Measurements from ENCODE around the gene EGFR.
A peak's percentile ranks its signal among the peaks of the same experiment; 100 is the strongest.

The EGFR gene

DNA sequence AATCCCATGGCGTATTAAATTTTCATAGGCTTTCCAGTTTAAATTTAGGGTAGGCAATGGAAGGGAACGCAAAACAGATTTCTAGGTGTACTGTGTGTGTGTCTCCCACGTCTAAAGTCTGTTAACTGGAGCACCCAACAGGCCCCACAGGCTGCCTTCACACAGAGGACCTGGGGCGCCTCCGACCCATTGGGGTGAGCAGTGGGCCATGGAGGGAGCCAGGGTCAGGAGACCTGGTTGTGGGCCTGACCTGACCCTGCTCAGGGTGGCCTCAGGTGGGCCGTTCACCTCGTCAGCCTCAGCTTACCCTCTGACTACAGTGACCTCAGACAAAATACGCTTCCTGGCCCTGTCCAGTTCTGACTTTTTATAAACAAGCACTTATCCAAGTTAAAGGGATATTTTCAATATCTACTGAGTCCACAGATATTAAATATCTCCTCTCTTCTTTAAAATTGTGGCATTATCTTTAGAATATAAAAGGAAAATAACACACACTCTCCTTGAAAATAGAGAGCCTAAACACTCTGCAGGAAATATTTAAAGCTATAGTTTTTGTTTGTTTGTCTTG lies 159.6 kb downstream of the EGFR start:
- DNase-seq, result no peak

DNA sequence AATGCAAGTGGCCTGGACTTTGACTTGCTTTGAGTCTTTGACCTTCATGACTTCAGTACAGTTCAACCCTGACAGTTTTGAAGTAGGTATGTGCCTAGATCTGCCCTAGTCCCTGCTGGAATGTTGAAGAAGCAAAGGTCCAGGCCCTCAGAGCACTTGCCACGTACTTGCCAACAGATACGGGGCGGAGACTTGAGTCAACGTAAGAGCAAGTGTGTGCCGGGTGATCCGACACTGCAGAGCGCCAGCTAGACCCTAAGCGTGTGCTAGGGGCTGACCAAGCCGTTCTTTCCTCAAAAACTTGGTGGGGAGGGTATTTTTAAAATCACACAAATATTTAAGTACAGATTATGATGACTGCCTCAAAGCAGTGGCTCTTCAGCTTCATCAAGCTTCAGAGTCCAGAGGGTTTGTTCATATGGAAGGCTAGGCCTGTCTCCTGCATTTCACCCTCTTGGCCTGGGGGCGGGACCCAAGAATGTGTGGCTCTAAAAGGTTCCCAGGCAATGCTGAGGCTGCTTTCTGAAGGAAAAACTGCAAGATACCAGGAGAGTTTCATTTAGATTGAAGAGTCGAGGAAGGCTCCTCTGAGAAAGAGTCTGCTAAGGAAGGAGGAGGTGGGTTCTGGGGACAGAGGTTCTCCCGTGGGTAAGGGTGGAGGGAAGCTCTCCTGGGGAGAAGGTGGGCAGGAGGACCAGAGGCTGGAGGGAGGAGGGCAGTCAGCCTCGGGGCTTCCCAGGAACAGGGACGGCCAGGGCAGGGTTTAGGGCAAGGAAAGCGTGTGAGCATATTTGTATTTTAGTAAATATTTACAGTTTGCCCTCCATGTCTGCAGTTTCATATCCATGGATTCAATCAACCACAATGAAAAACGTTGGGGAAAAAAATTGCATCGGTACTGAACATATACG lies 160.3 kb downstream of the EGFR start:
- no peak for DNase-seq

DNA sequence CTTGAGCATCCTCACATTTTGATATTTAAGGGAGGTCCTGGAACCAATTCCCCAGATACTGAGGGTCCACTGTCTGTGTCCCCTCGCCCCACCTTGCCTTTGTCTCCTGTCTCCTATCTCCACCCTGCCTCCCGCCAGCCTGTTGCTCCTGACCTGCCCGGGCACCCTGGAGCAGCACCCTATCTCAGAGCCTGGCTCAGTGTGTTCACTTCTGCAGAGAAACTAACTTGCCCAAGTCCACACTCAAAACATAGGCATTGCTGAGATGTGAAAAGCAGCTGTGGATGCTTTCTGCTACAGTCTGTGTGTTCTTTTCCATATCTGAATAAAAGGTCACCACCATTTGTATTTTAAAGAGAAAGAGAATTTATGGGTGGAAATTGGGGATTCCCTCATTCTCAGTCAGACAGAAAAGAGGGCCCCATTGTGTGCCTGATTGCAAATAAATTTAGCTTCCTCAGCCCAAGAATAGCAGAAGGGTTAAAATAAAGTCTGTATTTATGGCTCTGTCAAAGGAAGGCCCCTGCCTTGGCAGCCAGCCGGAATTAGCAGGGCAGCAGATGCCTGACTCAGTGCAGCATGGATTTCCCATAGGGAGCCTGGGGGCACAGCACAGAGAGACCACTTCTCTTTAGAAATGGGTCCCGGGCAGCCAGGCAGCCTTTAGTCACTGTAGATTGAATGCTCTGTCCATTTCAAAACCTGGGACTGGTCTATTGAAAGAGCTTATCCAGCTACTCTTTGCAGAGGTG lies 161.3 kb downstream of the EGFR start:
- DNase-seq, result no peak

DNA sequence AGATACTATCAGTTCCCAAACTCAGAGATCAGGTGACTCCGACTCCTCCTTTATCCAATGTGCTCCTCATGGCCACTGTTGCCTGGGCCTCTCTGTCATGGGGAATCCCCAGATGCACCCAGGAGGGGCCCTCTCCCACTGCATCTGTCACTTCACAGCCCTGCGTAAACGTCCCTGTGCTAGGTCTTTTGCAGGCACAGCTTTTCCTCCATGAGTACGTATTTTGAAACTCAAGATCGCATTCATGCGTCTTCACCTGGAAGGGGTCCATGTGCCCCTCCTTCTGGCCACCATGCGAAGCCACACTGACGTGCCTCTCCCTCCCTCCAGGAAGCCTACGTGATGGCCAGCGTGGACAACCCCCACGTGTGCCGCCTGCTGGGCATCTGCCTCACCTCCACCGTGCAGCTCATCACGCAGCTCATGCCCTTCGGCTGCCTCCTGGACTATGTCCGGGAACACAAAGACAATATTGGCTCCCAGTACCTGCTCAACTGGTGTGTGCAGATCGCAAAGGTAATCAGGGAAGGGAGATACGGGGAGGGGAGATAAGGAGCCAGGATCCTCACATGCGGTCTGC lies 162.2 kb downstream of the EGFR start:
- no peak for DNase-seq

DNA sequence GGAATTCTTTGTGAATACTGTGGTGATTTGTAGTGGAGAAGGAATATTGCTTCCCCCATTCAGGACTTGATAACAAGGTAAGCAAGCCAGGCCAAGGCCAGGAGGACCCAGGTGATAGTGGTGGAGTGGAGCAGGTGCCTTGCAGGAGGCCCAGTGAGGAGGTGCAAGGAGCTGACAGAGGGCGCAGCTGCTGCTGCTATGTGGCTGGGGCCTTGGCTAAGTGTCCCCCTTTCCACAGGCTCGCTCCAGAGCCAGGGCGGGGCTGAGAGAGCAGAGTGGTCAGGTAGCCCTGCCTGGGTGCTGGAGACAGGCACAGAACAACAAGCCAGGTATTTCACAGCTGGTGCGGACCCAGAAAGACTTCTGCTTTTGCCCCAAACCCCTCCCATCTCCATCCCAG lies 162.9 kb downstream of the EGFR start:
- DNase-seq, result no peak

DNA sequence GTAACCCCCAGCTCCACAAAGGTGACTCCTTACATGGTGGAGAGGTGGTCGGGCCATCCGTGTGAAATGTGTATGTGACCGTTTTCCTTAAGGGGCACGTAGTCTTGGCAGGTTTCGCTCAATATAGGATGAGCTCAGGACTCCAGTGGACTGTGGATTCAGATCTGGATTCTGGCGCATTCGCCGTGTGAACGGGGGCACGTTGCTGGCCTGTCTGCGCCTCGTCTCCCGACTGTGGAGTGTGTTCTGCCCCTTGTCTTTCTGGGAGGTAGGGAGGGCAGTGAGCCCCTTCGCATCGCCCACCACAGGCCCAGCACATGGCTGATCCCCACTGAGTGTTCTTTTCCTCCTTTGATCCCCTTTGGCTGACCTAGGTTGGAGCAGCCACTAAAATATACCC lies 165.1 kb downstream of the EGFR start:
- no peak for DNase-seq

DNA sequence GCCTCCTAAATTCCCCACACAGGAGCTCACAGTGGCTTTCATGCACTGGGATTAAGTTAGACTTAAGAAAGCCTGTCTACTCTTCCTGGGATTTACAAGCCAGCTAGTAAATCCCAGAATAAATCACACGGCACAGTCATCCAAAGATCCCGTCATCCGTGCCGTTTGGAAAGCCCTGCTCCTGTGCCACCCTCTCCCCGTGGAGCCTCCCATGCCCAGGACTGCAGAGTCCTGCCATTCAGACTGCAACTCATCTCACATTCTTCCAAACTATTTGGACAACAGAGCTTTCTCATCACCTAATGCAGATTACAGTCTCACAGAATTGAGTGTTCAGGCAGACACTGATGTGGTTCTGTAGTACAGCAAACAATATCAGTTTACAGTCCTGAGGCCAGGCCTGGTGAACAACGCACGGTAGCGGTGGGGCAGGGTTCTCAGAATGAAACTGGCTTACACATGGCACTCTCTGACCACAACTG lies 166.5 kb downstream of the EGFR start:
- DNase-seq, result peak; percentile 64

DNA sequence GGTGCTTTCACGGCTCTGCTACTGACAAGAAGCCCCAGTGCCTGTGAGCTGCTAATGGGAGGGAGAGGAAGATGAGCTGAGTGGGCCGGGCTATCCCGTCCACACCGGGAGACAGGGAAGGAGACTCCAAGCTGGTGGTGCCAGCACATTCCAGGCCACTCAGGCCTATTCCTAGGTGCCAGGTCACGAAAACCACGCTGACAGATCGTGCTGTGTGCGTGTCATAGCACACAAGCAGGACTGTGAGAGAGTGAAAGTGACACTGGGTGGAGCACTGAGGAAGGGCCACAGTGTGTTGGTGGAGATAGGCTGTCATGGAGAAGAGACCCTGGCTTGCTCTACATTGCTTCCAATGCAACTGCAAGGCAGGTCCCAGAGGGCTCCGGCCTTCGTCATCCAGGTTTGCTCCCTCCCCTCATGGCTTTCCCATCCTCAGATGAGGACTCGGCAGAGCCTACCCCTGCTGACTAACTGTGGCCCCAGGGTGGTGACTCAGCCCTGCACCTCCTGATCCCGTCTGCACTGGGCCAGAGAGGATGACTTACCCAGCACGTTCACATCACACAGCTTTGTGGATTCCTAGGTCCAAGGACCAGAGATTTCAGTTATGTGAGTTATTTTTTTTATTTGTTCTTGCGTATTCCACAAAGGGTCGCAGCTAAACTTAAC lies 167.3 kb downstream of the EGFR start:
- peak; percentile 47 for DNase-seq

DNA sequence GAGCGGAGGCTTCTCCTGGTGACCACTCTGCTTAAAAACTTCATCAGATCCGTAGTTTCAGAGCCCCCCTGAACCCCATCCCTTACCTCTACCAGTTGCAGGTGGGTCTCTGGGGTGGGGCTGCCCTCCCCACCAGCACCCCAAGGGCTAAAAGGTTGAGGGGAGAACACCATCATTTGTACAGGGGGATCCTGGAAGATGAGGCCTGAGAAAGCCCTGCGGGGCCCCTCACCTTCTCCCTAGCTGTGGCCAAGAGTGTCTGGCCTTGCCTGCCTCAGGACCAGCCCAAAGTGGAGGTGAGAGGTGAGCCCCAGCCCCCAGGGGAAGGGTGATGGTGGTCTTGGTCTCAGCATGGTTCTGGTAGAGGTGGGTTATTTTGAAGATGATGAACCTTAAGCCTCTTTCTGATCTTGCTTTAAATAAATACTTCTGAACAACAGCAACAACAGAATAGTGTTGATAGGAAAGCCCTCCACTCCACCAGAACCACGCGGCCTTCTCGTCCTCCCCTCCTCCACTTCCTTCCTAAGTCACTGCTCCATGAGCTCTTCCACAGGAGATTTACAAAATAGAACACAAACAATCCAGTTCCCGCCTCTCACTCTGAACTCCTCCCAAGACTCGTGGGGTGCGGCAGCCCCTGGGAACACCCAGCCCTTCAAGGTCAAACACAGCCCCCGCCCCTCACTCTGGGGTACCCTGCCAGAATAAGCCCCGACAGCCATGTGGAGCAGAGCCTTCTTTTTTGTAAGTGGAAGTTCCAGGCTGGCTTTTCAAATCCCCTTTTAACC lies 169.1 kb downstream of the EGFR start:
- DNase-seq, result no peak

DNA sequence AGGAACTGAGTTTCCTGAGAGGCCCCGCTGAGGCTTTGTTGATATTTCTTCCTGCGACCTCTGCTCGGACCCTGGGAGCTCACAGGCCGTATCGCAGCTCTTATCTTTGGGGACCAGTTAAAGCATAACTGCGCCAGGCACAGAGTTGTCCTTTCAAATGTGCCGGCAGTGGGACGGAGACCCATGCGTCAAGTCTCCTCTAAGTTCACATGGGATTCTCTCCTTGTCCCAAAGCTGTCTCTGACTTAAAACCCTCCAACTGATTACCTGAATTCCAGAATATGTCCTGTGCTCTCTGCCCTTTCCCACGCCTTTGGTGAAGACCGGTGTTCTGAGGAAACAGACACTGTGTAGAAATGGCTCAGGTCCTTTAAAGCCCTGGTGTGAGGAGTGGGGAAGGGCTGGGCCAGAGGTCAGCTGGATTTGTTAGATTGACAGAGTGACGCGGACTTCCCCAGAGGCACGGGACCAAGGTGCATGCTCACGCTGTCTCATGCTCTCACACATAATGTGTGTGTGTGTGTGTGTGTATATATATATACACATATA lies 169.8 kb downstream of the EGFR start:
- DNase-seq, result no peak

DNA sequence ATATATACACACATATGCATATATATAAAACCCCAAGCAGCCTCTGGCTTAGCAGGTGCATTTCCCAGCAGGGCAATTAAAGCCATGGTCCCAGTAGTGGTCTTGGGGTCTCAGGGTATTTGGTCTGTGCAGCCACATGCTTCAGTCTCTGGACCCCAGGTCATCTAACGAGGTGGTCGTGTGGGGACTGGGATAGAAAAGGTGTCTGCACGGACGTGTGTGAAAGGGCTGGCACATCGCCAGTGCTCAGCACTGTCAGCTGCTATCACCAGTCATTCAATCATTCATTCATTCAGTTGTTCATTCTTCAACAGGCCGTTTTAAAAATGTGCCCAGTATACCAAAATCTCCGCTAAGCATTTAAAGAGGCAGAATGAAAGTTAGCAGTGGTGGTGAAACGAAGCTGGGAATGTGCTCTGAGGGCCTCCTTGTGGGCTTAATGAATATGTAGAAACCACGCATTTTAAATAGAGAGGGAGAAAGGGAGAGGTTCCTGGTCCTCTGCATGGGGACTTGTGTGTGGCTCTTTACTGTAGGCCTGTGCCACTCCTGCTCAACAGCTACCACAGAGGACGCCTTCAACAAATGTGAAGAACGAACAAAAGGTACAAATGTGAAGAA lies 170.4 kb downstream of the EGFR start:
- DNase-seq, result no peak

DNA sequence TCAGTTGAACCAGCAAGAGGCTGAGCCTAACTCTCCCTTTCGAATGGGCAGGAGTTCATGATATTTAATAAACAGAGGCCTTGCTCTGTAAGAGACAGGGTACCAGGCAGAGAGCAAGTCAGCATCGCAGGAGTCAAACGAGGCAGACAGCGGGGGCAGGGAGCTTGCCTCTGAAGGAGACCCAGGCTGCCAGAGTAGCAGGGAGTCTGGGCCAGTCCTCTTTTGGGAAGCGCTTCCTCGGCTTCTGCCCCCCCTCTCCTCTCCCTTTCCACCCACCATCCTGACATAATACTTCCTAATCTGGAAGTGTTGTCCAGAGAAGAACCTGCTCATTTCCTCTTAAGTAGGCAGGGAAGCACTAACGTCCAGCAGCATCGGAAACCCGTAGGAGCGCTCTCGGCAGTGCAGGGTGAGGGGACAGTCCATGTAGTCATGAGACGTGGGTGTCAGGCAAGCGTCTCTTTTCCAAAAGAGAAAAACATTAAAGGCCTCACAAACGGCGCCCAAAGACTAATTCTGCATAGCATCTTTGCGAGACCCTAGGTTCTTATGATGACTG lies 171.1 kb downstream of the EGFR start:
- no peak for DNase-seq

DNA sequence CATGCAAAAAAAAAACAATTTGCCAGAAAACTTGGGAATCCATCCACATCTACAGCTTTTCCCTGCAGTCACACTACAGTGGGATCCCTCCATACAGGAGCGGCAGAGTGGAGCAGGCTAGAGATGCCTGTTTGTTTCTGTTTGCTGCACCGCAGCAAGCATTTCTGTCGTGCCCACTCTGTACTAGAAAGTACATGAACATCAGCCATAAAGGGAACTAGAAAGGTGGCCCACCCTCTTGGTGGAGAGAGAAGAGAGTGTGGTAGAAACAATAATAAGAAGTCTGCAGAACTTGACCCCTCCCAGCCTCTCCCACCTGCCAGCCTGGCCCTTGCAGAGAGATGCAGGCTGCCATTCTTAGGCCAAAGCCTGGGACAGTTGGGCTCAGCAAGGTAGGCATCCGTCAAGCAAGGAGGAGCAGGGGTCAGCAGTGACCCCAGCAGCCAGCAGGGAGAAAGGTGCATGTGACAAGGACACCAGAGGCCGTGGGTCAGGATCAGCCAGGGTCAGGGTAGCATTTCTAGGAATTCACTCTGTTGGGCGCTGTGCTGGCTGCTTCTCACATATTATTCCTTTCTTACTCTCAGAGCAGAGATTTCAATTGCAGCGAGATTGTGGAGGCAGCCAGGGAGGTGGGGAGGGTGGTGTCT lies 171.8 kb downstream of the EGFR start:
- DNase-seq, result no peak

DNA sequence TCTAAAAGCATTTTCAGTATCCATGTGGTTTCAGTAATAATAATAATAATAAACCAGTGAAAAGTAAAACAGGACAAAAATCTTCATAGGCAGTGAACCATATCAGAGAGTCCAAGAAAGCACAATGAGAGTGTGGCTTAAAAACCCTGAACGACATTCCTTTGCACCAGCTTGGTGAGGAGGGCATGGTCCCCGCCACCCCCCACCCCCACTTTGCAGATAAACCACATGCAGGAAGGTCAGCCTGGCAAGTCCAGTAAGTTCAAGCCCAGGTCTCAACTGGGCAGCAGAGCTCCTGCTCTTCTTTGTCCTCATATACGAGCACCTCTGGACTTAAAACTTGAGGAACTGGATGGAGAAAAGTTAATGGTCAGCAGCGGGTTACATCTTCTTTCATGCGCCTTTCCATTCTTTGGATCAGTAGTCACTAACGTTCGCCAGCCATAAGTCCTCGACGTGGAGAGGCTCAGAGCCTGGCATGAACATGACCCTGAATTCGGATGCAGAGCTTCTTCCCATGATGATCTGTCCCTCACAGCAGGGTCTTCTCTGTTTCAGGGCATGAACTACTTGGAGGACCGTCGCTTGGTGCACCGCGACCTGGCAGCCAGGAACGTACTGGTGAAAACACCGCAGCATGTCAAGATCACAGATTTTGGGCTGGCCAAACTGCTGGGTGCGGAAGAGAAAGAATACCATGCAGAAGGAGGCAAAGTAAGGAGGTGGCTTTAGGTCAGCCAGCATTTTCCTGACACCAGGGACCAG lies 172.5 kb downstream of the EGFR start:
- no peak for DNase-seq

DNA sequence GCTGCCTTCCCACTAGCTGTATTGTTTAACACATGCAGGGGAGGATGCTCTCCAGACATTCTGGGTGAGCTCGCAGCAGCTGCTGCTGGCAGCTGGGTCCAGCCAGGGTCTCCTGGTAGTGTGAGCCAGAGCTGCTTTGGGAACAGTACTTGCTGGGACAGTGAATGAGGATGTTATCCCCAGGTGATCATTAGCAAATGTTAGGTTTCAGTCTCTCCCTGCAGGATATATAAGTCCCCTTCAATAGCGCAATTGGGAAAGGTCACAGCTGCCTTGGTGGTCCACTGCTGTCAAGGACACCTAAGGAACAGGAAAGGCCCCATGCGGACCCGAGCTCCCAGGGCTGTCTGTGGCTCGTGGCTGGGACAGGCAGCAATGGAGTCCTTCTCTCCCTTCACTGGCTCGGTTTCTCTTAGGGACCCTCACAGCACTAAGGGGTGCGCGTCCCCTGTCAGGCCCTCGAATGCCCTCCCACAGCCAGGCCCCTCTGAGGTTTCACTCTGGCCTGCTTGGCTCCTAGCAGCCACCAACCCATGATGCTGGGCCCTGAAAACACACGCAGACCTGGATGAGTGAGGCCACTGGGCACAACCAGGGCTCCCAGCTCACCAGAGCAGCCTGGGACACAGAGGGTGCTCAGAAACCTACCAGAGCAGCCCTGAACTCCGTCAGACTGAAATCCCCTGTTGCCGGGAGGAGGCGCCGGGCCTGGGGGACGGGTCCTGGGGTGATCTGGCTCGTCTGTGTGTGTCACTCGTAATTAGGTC lies 173.3 kb downstream of the EGFR start:
- DNase-seq, result no peak

DNA sequence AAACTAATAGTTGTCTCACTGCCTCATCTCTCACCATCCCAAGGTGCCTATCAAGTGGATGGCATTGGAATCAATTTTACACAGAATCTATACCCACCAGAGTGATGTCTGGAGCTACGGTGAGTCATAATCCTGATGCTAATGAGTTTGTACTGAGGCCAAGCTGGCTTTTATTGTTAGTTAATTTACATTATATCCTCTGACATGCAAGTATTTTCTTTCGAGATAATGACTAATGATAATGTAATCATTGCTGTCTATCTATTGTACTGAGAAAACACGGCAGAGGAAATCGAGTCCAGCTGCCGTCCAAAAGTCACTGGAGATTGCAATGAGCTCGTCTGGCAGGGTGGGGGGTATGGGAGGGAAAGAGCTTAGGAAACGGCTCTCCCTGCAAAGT lies 173.9 kb downstream of the EGFR start:
- no peak for DNase-seq

DNA sequence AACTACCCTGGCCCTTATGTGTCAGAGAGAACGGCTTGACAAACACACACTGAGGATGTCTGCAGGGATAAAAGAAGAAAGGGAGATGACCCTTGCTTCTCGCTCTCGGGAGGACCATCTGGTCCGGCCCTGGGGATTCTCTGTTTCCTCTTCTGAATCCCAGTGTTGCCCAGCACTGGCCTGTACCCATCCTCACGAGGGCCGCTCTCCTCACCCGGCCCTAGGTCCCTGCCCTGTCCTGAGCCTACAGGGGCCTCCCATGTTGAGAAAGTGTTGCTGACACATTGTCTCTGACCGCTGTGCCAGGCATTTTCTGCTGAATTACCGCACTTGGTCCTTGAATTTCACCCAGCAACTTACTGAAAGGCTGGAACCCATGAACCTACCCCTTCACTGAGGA lies 174.4 kb downstream of the EGFR start:
- no peak for DNase-seq

DNA sequence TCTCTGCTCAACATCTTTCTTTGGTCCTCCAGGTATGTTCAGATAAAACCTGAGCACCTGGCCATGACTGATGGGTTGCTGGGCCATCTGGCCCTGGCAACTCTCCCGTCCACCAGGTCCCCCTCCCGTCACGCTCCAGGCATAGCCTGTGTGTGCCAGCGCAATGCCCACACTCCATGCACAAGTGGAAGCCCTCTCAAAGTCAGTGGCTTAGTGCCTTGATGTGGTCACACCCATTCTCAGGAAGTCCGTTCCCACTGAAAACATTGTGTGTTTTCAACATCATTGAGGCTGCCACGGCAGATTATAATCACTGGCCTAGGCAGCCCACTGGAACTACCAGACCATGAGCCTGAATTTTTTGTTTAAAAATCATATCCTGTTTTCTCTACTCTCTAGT lies 175.7 kb downstream of the EGFR start:
- no peak for DNase-seq
